Immature natural killer cell (primary cell): ENCODE measurements around the gene VIPR2. TPM values are rescaled to one million over a fixed set of nuclear protein-coding genes. Genes with fewer than 3 reads are reported as not detected.
A peak's percentile ranks its signal among the peaks of the same experiment; 100 is the strongest.

ENCODE experiments used
- DNase-seq, 3 donors: peaks; one replicate each; pipeline ENCODE4 v3.0.0; 2022; ENCODE audit warnings: mixed read lengths in 1 of 3
- H3K27ac Mint-ChIP-seq, 6 donors: one replicate each; pipeline ENCODE4 v1.8.0; 2020; ENCODE audit warnings: mixed read lengths in 6 of 6, mild to moderate bottlenecking in 5 of 6, inconsistent platforms in 4 of 6, moderate library complexity in 3 of 6
- H3K27me3 Mint-ChIP-seq, 3 donors: one replicate each; pipeline ENCODE4 v1.8.0; 2020 to 2021; ENCODE audit warnings: low read depth in 3 of 3, mild to moderate bottlenecking in 3 of 3, mixed read lengths in 3 of 3, moderate library complexity in 3 of 3, inconsistent platforms in 1 of 3
- H3K36me3 Mint-ChIP-seq, 3 donors: one replicate each; pipeline ENCODE4 v1.8.0; 2020; ENCODE audit warnings: mixed read lengths in 3 of 3, inconsistent platforms in 2 of 3, mild to moderate bottlenecking in 2 of 3
- H3K4me1 Mint-ChIP-seq, 2 donors: one replicate each; pipeline ENCODE4 v1.8.0; 2020; ENCODE audit warnings: inconsistent platforms in 2 of 2, mild to moderate bottlenecking in 2 of 2, mixed read lengths in 2 of 2, moderate library complexity in 1 of 2
- H3K4me3 Mint-ChIP-seq, 5 donors: one replicate each; pipeline ENCODE4 v1.8.0; 2020; ENCODE audit warnings: mild to moderate bottlenecking in 5 of 5, mixed read lengths in 5 of 5, inconsistent platforms in 3 of 5, moderate library complexity in 3 of 5
- H3K9me3 Mint-ChIP-seq, 6 donors: one replicate each; pipeline ENCODE4 v1.8.0; 2020; ENCODE audit warnings: mild to moderate bottlenecking in 6 of 6, mixed read lengths in 6 of 6, inconsistent platforms in 4 of 6, moderate library complexity in 3 of 6
- polyA plus RNA-seq, 3 donors: library from polyadenylated mRNA; unstranded; fragments of 300-500 nt; fragmentation: Illumina TruSeq; gene quantifications; one replicate each; pipeline ENCODE4 v1.2.3, GENCODE V29; 2021

The VIPR2 gene
- polyA plus RNA-seq, 3 donors from 2014 or later: 0.41 to 5.2 (median 2.4) TPM

DNA sequence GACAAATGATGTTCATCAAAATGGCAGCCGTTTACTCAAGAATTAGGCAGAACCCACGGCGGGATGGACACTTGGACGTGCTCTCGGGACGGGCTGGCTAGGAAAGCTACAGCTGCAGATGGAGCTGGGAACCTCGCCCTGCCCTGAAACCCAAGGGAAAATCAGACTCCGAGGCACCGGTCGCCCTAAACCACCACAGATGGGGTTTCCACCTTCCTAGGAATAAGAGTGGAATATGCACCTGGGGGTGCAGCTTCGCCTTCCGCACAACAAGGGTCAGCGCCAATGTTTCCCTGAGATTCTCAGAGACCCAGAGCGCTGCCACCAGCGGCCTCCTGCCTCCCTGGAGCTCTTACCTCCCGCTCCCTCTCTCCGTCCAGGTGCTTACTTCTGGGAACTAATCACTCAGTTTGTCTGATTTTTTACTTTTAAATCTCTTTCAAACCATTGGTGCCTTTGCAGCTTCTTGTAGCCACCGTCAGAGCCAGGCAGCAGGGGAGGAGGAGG, 165.6 kb downstream of the VIPR2 start:
- Mint-ChIP-seq H3K27ac (peak overlapping the region in 4 of 6 donors; percentile 35 to 95 (median 86)), H3K36me3 (peaks cover 0 to under 1% (median 0%) of the 10 kb centered on the region in 3 donors), H3K9me3 (peaks cover 5 to 19% (median 18%) of the 10 kb centered on the region in 6 donors), H3K4me3 (no peak overlapping the region), H3K27me3 (peaks cover 6 to 12% (median 11%) of the 10 kb centered on the region in 3 donors), H3K4me1 (peaks cover 21 to 26% of the 10 kb centered on the region in 2 donors)
- no peak for DNase-seq
